ENCODE results near the gene NID1. TPM values are rescaled to one million over a fixed set of nuclear protein-coding genes. Genes with fewer than 3 reads are reported as not detected.

The NID1 gene
- total and polyA plus RNA-seq, 2 of the 4 experiments (the other 2 are of a cell fraction), result 21.9 to 83.3 TPM

DNA sequence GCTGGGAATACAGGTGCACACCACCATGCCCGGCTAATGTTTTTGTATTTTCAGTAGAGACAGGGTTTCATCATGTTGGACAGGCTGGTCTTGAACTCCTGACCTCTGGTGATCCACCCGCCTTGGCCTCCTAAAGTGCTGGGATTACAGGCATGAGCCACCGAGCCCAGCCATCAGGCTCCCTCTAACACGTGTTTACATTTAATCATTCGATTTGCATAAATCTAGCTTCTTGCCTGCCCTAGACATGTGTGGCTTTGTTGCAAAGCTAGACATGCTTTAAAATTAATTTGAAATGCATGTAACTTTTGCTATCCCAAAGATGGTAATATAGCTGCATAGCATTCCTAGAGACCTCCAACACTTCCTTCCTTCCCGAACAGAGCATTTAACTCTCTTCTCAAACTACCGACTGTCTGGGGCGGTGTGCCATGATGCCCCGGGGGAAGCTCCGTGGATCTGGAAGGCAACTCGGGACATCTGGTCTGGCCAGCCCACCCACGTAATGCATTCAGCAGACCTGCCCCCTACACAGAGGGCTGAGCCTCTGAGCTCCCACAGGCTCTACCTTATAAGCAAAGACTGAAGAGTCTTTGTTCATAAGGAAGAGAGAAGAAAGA is 34.6 kb upstream of the NID1 start:
- Histone ChIP-seq H4K5ac (ENCODE audit: low read depth, low read length) (no peak overlapping the region), H3K23ac (ENCODE audit: low read depth, low read length) (no peak overlapping the region), H3K79me1 (ENCODE audit: low read depth in 1 of 2, low read length in 2 of 2) (no peaks in the 10 kb centered on the region), H3K4me1 (ENCODE audit: control insufficient read depth, insufficient read depth, low read length) (peaks cover 2% of the 10 kb centered on the region; the same call in 1 of the 2 replicates), H3K4ac (ENCODE audit: low read depth, low read length) (no peak overlapping the region), H2AK5ac (ENCODE audit: low read depth, low read length) (no peak overlapping the region), H2AFZ (replicated peaks; ENCODE audit: low read length, poor library complexity) (no peak overlapping the region), H3K9me1 (ENCODE audit: insufficient read depth, low read length) (no peaks in the 10 kb centered on the region), H3K4me3 (ENCODE audit: insufficient read depth, low read depth, low read length) (no peak overlapping the region), H4K8ac (ENCODE audit: low read depth in 2 of 2, low read length in 2 of 2) (no peak overlapping the region), H2BK20ac (ENCODE audit: low read depth, low read length) (no peak overlapping the region), H3K36me3 (ENCODE audit: control insufficient read depth, insufficient read depth, low read length) (no peaks in the 10 kb centered on the region), H3K18ac (ENCODE audit: low read depth, low read length) (no peak overlapping the region), H2AK9ac (replicated peaks; ENCODE audit: low read depth, low read length, poor library complexity) (no peak overlapping the region), H2BK5ac (ENCODE audit: low read depth, low read length, poor library complexity, severe bottlenecking) (no peak overlapping the region), H3K4me2 (ENCODE audit: low read depth, low read length) (peak overlapping the region; percentile 62), H3K9me3 (ENCODE audit: control insufficient read depth, insufficient read depth, low read length) (peaks cover 6% of the 10 kb centered on the region), H2BK120ac (ENCODE audit: low read depth, low read length) (no peak overlapping the region), H2BK15ac (ENCODE audit: low read depth, low read length) (no peak overlapping the region), H4K91ac (ENCODE audit: insufficient read depth, low read depth, low read length) (no peak overlapping the region), H3K14ac (replicated peaks; ENCODE audit: low read depth, low read length) (no peak overlapping the region), H4K20me1 (ENCODE audit: insufficient read depth, low read length) (peaks cover 3% of the 10 kb centered on the region; the same call in 1 of the 2 replicates), H3K27ac (ENCODE audit: insufficient read depth, low read length) (no peak overlapping the region), H3K9ac (ENCODE audit: low read depth, low read length) (no peak overlapping the region), H3K56ac (ENCODE audit: extremely low read depth, insufficient read depth, low read length) (no peak overlapping the region), H3K27me3 (ENCODE audit: control insufficient read depth, insufficient read depth, low read length) (peaks cover 7% of the 10 kb centered on the region)
- in situ Hi-C loops (cut with MboI; ENCODE audit: low sequenced_read_pairs), result no loop called here
- intact Hi-C loops (cut with micrococcal nuclease), result no loop called here
- 76% methylated on average over 2 of the region's 12 CpGs; no CpG with 5 or more reads in 1 of the 2 experiments for WGBS, 2 experiments (ENCODE audit: extremely low coverage in 2 of 2, insufficient read length in 1 of 2)
- peak; percentile 28 for ATAC-seq (ENCODE audit: low read depth)
- peak; percentile 20 for DNase-seq
- ChIA-PET POLR2A (ENCODE audit: unreplicated experiment) (no interaction called here), CTCF (interaction anchor here (1.2 kb wide), 1 partner anchor 127 kb away, joined by 4 read pairs; no protein-coding TSS in a partner anchor)
- TF ChIP-seq RCOR1 (IDR thresholded peaks at IDR 0.05; ENCODE audit: insufficient replicate concordance, low read length) (no peak), CHD1 (IDR thresholded peaks at IDR 0.05; ENCODE audit: low read depth, low read length) (no peak)
- dilution Hi-C loops (cut with HindIII; ENCODE audit: low sequenced_read_pairs, unreplicated experiment), result no loop called here
- BruUV-seq (replicated peaks), result no TSS peak
